RWPE1 (cell line): Measurements from ENCODE around the gene KCNG4.

Experiments used
- CTCF ChIA-PET: fragments of 350-600 bp; sonication (Branson Sonifier 250); formaldehyde crosslinking; extraction: SDS; loops from one replicate; lab custom pipeline; 2021; lab: Yijun Ruan, JAX
- POLR2A ChIA-PET: fragments of 400-600 bp; formaldehyde crosslinking; extraction: SDS; loops from one replicate; lab custom pipeline; 2020; ENCODE audit warnings: antibody characterized with exemption; ENCODE audit not compliant: low non-redundant PET; lab: Yijun Ruan, JAX
- DNase-seq: peaks from one replicate; pipeline ENCODE4 v3.0.0; 2012; ENCODE audit warnings: low spot score
- H3K27ac ChIP-seq: fragments of 450-650 bp; 2 replicates; pipeline ENCODE4 v1.5.1; 2017
- TF ChIP-seq, protein P1 (sequence below): fragments of 450-650 bp; conservative IDR thresholded peaks from 2 replicates; pipeline ENCODE4 v1.5.1; 2017; ENCODE audit warnings: low read depth, mild to moderate bottlenecking

The KCNG4 gene

DNA sequence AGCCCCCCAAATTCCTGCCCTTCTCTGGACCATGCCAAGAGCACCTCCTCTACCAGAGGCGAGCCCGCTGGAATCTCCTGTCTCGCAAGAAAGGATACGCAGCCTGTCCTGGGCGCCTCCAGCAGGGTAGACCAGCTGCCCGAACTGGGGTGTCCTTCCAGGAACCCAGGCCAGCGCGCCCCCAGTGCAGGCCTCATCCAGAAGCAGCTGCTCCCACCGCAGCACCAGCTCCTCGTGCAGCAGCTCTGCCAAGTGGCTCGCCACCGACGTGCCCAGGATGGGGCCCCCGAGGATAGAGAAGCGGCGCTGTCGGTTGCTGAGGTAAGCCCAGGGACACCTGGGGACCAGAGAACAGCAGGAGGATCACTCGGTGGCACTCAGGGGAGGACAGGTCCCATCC lies 57.7 kb downstream of the KCNG4 start:
- CTCF ChIA-PET, result interaction anchor here (1.0 kb wide), 1 partner anchor 55 kb away, joined by 3 read pairs; no protein-coding TSS in a partner anchor
- TF ChIP-seq, protein P1, sequence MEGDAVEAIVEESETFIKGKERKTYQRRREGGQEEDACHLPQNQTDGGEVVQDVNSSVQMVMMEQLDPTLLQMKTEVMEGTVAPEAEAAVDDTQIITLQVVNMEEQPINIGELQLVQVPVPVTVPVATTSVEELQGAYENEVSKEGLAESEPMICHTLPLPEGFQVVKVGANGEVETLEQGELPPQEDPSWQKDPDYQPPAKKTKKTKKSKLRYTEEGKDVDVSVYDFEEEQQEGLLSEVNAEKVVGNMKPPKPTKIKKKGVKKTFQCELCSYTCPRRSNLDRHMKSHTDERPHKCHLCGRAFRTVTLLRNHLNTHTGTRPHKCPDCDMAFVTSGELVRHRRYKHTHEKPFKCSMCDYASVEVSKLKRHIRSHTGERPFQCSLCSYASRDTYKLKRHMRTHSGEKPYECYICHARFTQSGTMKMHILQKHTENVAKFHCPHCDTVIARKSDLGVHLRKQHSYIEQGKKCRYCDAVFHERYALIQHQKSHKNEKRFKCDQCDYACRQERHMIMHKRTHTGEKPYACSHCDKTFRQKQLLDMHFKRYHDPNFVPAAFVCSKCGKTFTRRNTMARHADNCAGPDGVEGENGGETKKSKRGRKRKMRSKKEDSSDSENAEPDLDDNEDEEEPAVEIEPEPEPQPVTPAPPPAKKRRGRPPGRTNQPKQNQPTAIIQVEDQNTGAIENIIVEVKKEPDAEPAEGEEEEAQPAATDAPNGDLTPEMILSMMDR, result no peak
- no peak for DNase-seq
- POLR2A ChIA-PET, result no interaction called here
- no peak overlapping the region for H3K27ac ChIP-seq

DNA sequence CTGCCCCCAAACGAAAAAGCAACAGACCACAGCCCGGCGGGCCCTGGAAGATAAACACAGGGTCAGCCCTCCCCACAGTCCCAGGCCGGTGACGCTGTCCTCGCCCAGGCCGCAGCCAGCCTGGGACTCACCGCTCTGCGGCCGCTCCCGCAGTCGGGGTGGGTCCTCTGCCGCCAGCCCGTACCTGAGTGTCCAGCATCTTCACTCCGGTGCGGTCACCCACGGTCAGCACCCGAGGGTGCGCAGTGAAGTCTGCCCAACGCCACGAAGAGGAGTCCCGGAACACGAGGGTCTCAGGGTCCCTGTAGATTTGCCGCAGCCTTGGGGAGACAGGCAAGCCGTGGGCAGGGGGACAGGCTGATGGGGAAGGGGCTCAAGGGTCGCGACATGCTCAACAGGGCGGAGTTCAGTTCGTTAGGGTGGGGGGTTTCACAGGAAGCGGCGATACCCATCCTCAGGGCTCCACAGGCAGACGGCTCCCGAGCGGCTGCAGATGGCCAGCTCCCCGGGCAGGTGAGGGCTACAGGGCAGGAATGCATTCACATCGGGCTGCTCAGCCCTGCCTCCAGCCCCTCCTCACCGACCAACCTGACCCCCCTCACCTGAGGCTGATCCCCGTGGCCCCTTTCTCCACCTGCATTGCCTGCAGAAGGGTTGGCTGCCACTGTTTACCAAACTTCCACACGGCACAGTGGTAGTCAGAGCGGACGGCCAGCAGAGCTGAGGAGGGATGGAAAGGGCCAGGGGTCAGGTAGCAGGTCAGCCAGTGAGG lies 58.5 kb downstream of the KCNG4 start:
- CTCF ChIA-PET, result interaction anchor here (0.7 kb wide), 1 partner anchor 1435 kb away, joined by 3 read pairs; no protein-coding TSS in a partner anchor
- H3K27ac ChIP-seq, result no peak overlapping the region
- TF ChIP-seq, protein P1, result no peak
- no peak for DNase-seq
- POLR2A ChIA-PET, result no interaction called here

DNA sequence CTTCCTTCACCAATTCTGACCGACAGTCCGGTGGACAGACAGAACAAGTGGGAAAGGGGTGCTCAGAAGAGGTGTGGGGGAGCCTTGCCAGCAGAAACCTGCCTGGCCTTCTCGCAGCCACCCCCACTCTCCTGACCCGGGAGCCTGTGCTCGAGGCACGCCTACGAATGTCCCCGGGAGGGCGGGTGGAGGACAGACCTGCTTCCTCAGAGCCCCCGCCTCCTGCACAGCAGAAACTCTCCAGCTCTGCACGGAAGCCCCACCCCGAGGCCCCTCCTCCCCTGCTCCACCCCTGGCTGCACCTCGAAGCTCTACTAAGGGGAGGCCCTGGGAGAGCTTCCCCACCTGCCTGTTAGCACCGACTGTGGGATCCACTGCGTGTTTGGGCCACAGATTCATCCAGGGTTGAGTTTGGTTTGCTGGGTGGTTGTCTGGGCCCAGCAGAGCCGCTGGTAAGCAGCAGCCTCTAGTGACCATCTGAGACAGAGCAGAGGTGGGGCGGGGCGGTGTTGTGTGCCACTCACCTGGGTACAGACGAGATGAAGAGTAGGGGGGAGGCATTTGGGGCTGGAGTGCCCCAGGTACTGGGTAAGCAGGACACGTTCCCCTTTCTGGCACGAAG lies 59.2 kb downstream of the KCNG4 start:
- H3K27ac ChIP-seq, result no peak overlapping the region; the same call in 1 of the 2 replicates
- ChIA-PET CTCF (interaction anchor here (0.7 kb wide), 1 partner anchor 1436 kb away, joined by 3 read pairs; no protein-coding TSS in a partner anchor), POLR2A (no interaction called here)
- TF ChIP-seq, protein P1, result no peak
- DNase-seq, result no peak

DNA sequence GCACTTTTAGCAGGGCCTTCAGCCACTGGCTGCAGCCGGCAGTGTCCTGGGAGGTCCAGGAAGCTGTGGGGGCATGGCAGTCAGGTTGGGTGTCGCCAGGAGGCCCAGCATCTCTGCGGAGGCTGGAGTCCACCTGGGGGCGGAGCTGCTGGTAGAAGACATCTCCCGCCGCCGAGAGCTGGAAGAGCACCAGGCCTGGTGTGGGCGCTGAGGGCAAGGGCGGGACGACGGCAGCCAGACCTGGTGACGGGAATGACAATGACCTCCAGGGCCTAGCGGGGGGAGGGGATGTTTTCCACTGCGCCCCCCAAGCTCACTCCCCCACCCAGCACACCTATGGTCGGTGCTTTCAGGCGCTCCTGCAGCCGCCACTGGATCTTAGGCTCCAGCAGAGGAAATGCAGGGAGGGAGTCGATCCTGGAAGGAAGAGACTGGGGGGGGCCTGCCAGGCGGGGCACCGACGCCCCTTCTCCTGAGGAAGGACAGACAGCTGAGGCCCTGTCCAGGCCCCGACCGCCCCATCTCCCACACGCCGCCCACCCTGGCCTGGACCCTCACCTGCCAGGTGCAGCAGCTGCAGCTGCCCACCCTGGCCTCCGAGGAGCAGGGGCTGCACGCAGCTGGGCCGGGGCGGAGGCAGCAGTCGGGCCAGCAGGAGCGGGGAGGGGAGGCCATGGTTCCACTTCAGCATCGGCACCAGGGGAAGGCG lies 60.0 kb downstream of the KCNG4 start:
- ChIA-PET CTCF (interaction anchor here (0.7 to 0.8 kb wide), 2 partner anchors 63 to 443 kb away, joined by 4 read pairs; partner anchors contain the start of gene MBTPS1), POLR2A (no interaction called here)
- no peak for DNase-seq
- TF ChIP-seq, protein P1, result no peak
- peak overlapping the region; percentile 95 for H3K27ac ChIP-seq

DNA sequence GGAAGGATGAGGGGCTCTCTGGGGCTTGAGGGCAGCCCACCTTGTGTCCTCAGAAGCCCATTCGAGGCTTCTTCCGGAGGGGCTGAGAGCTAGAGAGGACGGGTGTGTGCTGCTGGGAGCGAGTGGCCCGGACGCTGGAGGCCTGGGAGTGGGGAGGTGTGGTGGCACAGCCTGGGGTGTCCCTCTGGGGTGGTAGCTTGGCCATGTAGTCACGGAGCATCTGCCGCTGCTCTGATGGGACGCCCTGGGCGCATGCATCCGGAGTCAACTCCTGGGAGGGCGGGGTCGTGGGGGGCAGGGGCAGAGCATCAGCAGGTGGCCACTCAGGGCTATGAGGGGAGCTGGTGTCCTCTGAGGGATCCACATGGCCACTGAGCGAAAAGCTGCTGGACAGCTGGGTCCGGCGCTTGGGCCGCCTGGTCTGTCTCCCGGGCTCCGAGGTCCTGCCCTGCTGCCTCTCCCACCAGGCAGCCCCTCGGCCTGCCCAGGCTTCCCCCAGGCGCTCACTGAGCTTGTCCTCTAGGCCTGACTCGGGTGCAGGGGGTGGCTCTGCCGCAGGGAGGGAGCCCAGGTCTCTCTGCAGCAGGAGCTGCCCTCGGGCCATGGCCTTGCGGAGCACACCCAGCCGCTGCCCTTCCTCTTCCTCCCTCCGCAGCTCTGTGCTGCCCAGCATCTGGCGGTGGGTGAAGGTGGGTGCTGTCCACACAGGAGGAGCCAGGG lies 60.8 kb downstream of the KCNG4 start:
- ChIA-PET CTCF (interaction anchor here (0.7 to 4.4 kb wide), 6 partner anchors 8 to 443 kb away, joined by 3 to 37 read pairs (median 4); partner anchors contain the start of genes MBTPS1 and TAF1C), POLR2A (interaction anchor here (0.6 kb wide), 2 partner anchors 34 to 37 kb away, joined by 3 read pairs; partner anchors contain the start of genes DNAAF1 and HSDL1)

More for the DNA sequence above, 60.8 kb downstream of the KCNG4 start:
- H3K27ac ChIP-seq, result peak overlapping the region; percentile 95
- TF ChIP-seq, protein P1, result no peak
- no peak for DNase-seq
